NCI-H526 treated with DMSO at 0.1 percent for 48 hours (cell line): ENCODE measurements around the gene PRR27.
"Not testable (repeated sequence)": the region's sequence is repeated elsewhere in the genome, so short reads cannot be mapped to it uniquely, and the experiment has no call there.

ENCODE experiments used
- DNase-seq: peaks from one replicate; lab custom pipeline; 2025; lab: John Stamatoyannopoulos, UW

Gene PRR27

GRCh38 chr4:70197842-70198241, 43.8 kb downstream of the PRR27 start:
- no peak for DNase-seq

DNA sequence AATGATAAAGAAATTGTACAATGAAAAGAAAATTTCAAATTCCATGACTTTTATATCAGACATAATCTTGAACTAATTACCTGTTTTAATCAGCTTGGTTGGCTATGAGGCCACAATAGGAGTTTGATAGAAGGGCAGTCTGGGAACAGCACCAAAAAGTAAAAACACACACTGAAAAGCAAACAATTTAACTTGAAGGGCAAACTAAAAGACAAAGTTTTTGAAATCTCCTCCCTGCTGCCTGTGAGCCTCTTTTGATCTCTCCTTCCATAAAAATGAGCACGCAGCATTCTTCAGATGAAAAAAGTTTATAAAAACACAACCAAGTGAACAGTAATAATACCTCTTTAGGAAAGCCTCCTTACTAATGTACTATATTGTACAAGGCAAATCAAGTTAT, 49.6 kb downstream of the PRR27 start:
- DNase-seq, result no peak

GRCh38 chr4:70212752-70213151, 58.7 kb downstream of the PRR27 start:
- DNase-seq, result not testable (repeated sequence)
